ENCODE data around the gene CATSPERE. TPM values are rescaled to one million over a fixed set of nuclear protein-coding genes. Genes with fewer than 3 reads are reported as not detected.

The CATSPERE gene
- total and polyA plus RNA-seq, 8 donors, result 0.31 to 4.6 (median 0.63) TPM; not detected in 4

DNA sequence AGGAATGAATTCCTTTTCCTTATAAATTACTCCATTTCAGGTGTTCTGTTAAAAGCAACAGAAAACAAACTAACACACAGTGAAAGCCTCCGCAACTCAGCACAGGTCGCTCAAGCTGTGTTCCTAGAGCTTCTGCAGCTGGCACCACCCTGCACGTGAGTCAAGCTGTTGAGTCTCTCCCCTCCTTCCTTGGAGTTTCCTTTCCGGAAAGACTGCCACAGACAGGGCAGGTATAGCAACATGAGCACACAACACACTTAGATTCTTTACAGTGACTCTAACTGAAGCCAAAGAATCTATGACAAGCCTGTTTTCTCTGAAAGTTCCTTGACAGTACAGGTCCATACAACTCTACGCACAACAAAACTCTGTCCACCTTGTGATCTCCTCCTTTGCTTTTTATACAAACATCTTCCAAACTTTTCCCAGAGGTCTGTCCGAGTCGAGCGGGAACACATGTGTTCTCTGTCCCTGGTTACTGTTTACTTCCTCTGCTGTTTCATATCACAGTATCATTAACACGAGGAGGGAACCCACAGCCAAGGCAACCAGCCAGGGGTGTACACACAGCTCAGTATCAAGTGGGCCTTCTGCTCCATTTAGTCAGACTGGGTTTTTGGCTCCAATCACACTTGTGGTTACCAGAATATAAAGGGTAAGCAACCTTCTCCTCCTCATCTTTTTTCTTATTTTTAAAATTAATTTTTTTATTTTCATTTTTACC is 153.2 kb downstream of the CATSPERE start:
- intact Hi-C loops (cut with DNase I; ENCODE audit: low total_unique reads), result no loop called here
- H3K4me3 ChIP-seq, result no peak overlapping the region
- peaks cover 0 to 4% (median 0%) of the 10 kb centered on the region in 4 donors for H3K9me3 ChIP-seq
- H3K36me3 ChIP-seq, result no peaks in the 10 kb centered on the region
- H3K4me1 ChIP-seq, result peaks cover 0 to 19% (median 9%) of the 10 kb centered on the region in 4 donors
- 23 to 51% (median 34%) methylated on average over 9 of the region's 9 CpGs for WGBS, 5 donors
- H3K27ac ChIP-seq, result peak overlapping the region; percentile 65 to 79 (median 77)
- DNase-seq, result peak; percentile 75 to 84
- H3K27me3 ChIP-seq, result no peaks in the 10 kb centered on the region
- TF ChIP-seq POLR2A (IDR thresholded peaks at IDR 0.05), result no peak
- peak in 2 of 3 donors; percentile 52 to 71 for TF ChIP-seq POLR2AphosphoS5 (IDR thresholded peaks at IDR 0.05)
- TF ChIP-seq EP300 (IDR thresholded peaks at IDR 0.05), result no peak

GRCh38 chr1:244614879-244615278 is 153.8 kb downstream of the CATSPERE start:
- peak overlapping the region; percentile 65 to 79 (median 76) for H3K27ac ChIP-seq
- no peaks in the 10 kb centered on the region for H3K36me3 ChIP-seq
- peaks cover 0 to 4% (median 0%) of the 10 kb centered on the region in 4 donors for H3K9me3 ChIP-seq
- no peaks in the 10 kb centered on the region for H3K27me3 ChIP-seq
- DNase-seq, result no peak
- intact Hi-C loops (cut with DNase I; ENCODE audit: low total_unique reads), result no loop called here
- no peak overlapping the region for H3K4me3 ChIP-seq
- TF ChIP-seq EP300 (IDR thresholded peaks at IDR 0.05), result no peak
- TF ChIP-seq POLR2A (IDR thresholded peaks at IDR 0.05), result no peak
- no peak for TF ChIP-seq POLR2AphosphoS5 (IDR thresholded peaks at IDR 0.05)
- TF ChIP-seq CTCF (IDR thresholded peaks at IDR 0.05), result no peak
- 30 to 64% (median 35%) methylated on average over 3 of the region's 3 CpGs for WGBS, 5 donors
- H3K4me1 ChIP-seq, result peaks cover 0 to 19% (median 9%) of the 10 kb centered on the region in 4 donors

- peaks cover 0 to 4% (median 0%) of the 10 kb centered on the region in 4 donors for H3K9me3 ChIP-seq
- intact Hi-C loops (cut with DNase I; ENCODE audit: low total_unique reads), result no loop called here
- WGBS, 5 donors, result 34 to 61% (median 46%) methylated on average over 6 of the region's 6 CpGs
- H3K4me1 ChIP-seq, result peaks cover 0 to 19% (median 9%) of the 10 kb centered on the region in 4 donors
- peak in 1 of 2 donors; percentile 67 for DNase-seq
- TF ChIP-seq POLR2AphosphoS5 (IDR thresholded peaks at IDR 0.05) (peak in 2 of 3 donors; percentile 39 to 76), POLR2A (IDR thresholded peaks at IDR 0.05) (no peak)
- no peak overlapping the region for H3K4me3 ChIP-seq
- H3K36me3 ChIP-seq, result no peaks in the 10 kb centered on the region
- peak overlapping the region in 3 of 5 donors; percentile 67 to 79 (median 77) for H3K27ac ChIP-seq
- no peaks in the 10 kb centered on the region for H3K27me3 ChIP-seq
Observed at GRCh38 chr1:244615301-244615700, 154.2 kb downstream of the CATSPERE start.

GRCh38 chr1:244626709-244627108 is 165.6 kb downstream of the CATSPERE start:
- DNase-seq, result no peak
- H3K27me3 ChIP-seq, result no peaks in the 10 kb centered on the region
- no peak overlapping the region for H3K27ac ChIP-seq
- intact Hi-C loops (cut with DNase I; ENCODE audit: low total_unique reads), result no loop called here
- no peaks in the 10 kb centered on the region for H3K9me3 ChIP-seq
- no peaks in the 10 kb centered on the region for H3K4me1 ChIP-seq
- WGBS, 5 donors, result 86 to 93% (median 92%) methylated on average over 4 of the region's 4 CpGs
- no peak overlapping the region for H3K4me3 ChIP-seq
- TF ChIP-seq CTCF (IDR thresholded peaks at IDR 0.05) (no peak), POLR2A (IDR thresholded peaks at IDR 0.05) (no peak), EP300 (IDR thresholded peaks at IDR 0.05) (no peak), POLR2AphosphoS5 (IDR thresholded peaks at IDR 0.05) (no peak)
- no peaks in the 10 kb centered on the region for H3K36me3 ChIP-seq

DNA sequence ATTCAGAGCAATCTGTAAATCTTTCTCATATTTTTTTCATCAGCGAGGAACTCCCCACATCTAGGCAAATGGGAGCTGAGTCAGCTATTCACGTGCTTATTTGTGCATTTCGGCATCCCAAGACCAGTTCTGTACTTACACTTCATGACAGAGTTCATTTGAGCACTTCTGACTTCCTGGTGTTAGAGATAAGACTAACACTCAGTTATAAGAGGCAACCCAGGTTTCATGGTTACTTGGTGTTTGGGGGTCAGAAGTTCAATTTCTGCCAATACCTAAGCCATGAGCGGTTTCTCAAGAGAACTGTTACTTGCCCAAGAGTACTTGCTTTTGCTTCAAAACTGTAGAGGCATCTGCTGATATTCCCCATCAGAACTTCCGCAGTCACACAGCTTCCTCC is 167.7 kb downstream of the CATSPERE start:
- no peaks in the 10 kb centered on the region for H3K9me3 ChIP-seq
- DNase-seq, result no peak
- 65 to 73% (median 69%) methylated on average over 5 of the region's 5 CpGs for WGBS, 5 donors
- no peak overlapping the region for H3K27ac ChIP-seq
- no peaks in the 10 kb centered on the region for H3K4me1 ChIP-seq
- H3K27me3 ChIP-seq, result no peaks in the 10 kb centered on the region
- TF ChIP-seq POLR2AphosphoS5 (IDR thresholded peaks at IDR 0.05), result no peak
- TF ChIP-seq POLR2A (IDR thresholded peaks at IDR 0.05), result no peak
- TF ChIP-seq CTCF (IDR thresholded peaks at IDR 0.05), result no peak
- TF ChIP-seq EP300 (IDR thresholded peaks at IDR 0.05), result no peak
- H3K4me3 ChIP-seq, result no peak overlapping the region
- intact Hi-C loops (cut with DNase I; ENCODE audit: low total_unique reads), result no loop called here
- no peaks in the 10 kb centered on the region for H3K36me3 ChIP-seq
